MM.1S (cell line): Measurements from ENCODE around the gene ARHGEF26.
"Not testable (repeated sequence)": the region's sequence is repeated elsewhere in the genome, so short reads cannot be mapped to it uniquely, and the experiment has no call there.

Experiments
- DNase-seq: peaks from one replicate; pipeline ENCODE4 v3.0.0-alpha.2; 2015
- H2AFZ ChIP-seq: fragments of 300-600 bp; sonication (generic); 2 replicates; pipeline ENCODE4 v1.6.0; 2016; ENCODE audit warnings: antibody characterized with exemption, low read length
- H3F3A ChIP-seq: fragments of 300-600 bp; sonication (generic); 2 replicates; pipeline ENCODE4 v1.6.1; 2016; ENCODE audit warnings: mild to moderate bottlenecking, antibody characterized with exemption, low read length, moderate library complexity, mixed read lengths; ENCODE audit not compliant: insufficient read depth
- H3K27ac ChIP-seq: fragments of 300-600 bp; sonication (generic); 2 replicates; pipeline ENCODE4 v1.5.1; 2016; ENCODE audit warnings: mild to moderate bottlenecking, low read length
- H3K27me3 ChIP-seq: fragments of 300-600 bp; sonication (generic); replicated peaks from 2 replicates; pipeline ENCODE4 v1.6.0; 2016; ENCODE audit warnings: low read length; ENCODE audit not compliant: insufficient read depth
- H3K36me3 ChIP-seq: fragments of 300-600 bp; sonication (generic); replicated peaks from 2 replicates; pipeline ENCODE4 v1.6.1; 2016; ENCODE audit warnings: mild to moderate bottlenecking, low read length, mixed read lengths; ENCODE audit not compliant: insufficient read depth
- H3K4me1 ChIP-seq: fragments of 300-600 bp; sonication (generic); 2 replicates; pipeline ENCODE4 v1.6.1; 2016; ENCODE audit warnings: low read length, mixed read lengths
- H3K4me2 ChIP-seq: fragments of 300-600 bp; sonication (generic); 2 replicates; pipeline ENCODE4 v1.6.0; 2016; ENCODE audit warnings: low read depth, low read length
- H3K4me3 ChIP-seq: fragments of 300-600 bp; sonication (generic); 2 replicates; pipeline ENCODE4 v1.5.1; 2016; ENCODE audit warnings: low read length, mixed read lengths
- H3K79me2 ChIP-seq: fragments of 300-600 bp; sonication (generic); 2 replicates; pipeline ENCODE4 v1.6.1; 2016; ENCODE audit warnings: mixed run types, low read length, mixed read lengths
- H3K9ac ChIP-seq: fragments of 300-600 bp; sonication (generic); 2 replicates; pipeline ENCODE4 v1.6.1; 2016; ENCODE audit warnings: low read length, mixed read lengths
- H3K9me2 ChIP-seq: fragments of 300-600 bp; sonication (generic); replicated peaks from 2 replicates; pipeline ENCODE4 v1.6.1; 2016; ENCODE audit warnings: mild to moderate bottlenecking, low read length, mixed read lengths; ENCODE audit not compliant: insufficient read depth
- H3K9me3 ChIP-seq: fragments of 300-600 bp; sonication (generic); replicated peaks from 2 replicates; pipeline ENCODE4 v1.6.1; 2016; ENCODE audit warnings: mild to moderate bottlenecking, low read length, mixed read lengths; ENCODE audit not compliant: insufficient read depth
- H4K20me1 ChIP-seq: fragments of 300-600 bp; sonication (generic); 2 replicates; pipeline ENCODE4 v1.6.1; 2016; ENCODE audit warnings: mild to moderate bottlenecking, low read length, moderate library complexity, mixed read lengths; ENCODE audit not compliant: insufficient read depth
- EZH2 ChIP-seq: fragments of 300-600 bp; sonication (generic); optimal IDR thresholded peaks from 2 replicates; pipeline ENCODE3; 2017; ENCODE audit warnings: low read depth, mild to moderate bottlenecking, antibody characterized with exemption, low read length, mixed read lengths
- EZH2phosphoT487 ChIP-seq: fragments of 300-600 bp; sonication (generic); IDR thresholded peaks from 2 replicates; pipeline ENCODE4 v1.6.1; 2018; ENCODE audit warnings: antibody characterized with exemption, low read length
- TF ChIP-seq, protein P1 (sequence below): fragments of 300-600 bp; sonication (generic); IDR thresholded peaks from 2 replicates; pipeline ENCODE4 v1.5.1; 2016; ENCODE audit warnings: antibody characterized with exemption, low read length, mixed read lengths

ARHGEF26 gene

DNA sequence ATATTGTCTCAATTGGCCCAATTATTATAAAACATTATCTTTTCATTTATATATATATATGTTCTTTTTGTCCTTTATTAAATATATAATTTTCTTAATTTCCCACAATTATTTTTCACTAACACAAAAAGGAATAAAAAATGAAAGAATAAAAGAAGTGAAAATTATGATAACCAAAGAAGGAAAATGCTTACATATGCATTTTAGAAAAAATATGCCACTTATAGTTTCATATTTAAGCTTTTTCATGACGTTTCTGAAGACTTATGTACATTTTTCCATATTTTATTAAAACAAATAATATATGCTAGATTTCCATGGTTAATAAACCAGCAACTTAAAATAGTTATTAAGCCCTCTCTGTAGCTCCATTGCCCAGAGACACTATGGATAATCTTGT is 34.9 kb upstream of the ARHGEF26 start:
- TF ChIP-seq, protein P1, sequence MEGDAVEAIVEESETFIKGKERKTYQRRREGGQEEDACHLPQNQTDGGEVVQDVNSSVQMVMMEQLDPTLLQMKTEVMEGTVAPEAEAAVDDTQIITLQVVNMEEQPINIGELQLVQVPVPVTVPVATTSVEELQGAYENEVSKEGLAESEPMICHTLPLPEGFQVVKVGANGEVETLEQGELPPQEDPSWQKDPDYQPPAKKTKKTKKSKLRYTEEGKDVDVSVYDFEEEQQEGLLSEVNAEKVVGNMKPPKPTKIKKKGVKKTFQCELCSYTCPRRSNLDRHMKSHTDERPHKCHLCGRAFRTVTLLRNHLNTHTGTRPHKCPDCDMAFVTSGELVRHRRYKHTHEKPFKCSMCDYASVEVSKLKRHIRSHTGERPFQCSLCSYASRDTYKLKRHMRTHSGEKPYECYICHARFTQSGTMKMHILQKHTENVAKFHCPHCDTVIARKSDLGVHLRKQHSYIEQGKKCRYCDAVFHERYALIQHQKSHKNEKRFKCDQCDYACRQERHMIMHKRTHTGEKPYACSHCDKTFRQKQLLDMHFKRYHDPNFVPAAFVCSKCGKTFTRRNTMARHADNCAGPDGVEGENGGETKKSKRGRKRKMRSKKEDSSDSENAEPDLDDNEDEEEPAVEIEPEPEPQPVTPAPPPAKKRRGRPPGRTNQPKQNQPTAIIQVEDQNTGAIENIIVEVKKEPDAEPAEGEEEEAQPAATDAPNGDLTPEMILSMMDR = no peak
- H3K9ac ChIP-seq = no peak overlapping the region
- H3K27ac ChIP-seq = no peak overlapping the region
- H3K79me2 ChIP-seq = no peaks in the 10 kb centered on the region
- no peak for DNase-seq
- no peaks in the 10 kb centered on the region for H3K9me3 ChIP-seq
- no peaks in the 10 kb centered on the region for H3K36me3 ChIP-seq
- no peaks in the 10 kb centered on the region for H4K20me1 ChIP-seq
- H3F3A ChIP-seq = no peaks in the 10 kb centered on the region
- no peak overlapping the region for H2AFZ ChIP-seq
- no peak overlapping the region for H3K4me2 ChIP-seq
- no peaks in the 10 kb centered on the region for H3K9me2 ChIP-seq
- H3K27me3 ChIP-seq = no peaks in the 10 kb centered on the region
- no peaks in the 10 kb centered on the region for H3K4me1 ChIP-seq
- no peak overlapping the region for H3K4me3 ChIP-seq

DNA sequence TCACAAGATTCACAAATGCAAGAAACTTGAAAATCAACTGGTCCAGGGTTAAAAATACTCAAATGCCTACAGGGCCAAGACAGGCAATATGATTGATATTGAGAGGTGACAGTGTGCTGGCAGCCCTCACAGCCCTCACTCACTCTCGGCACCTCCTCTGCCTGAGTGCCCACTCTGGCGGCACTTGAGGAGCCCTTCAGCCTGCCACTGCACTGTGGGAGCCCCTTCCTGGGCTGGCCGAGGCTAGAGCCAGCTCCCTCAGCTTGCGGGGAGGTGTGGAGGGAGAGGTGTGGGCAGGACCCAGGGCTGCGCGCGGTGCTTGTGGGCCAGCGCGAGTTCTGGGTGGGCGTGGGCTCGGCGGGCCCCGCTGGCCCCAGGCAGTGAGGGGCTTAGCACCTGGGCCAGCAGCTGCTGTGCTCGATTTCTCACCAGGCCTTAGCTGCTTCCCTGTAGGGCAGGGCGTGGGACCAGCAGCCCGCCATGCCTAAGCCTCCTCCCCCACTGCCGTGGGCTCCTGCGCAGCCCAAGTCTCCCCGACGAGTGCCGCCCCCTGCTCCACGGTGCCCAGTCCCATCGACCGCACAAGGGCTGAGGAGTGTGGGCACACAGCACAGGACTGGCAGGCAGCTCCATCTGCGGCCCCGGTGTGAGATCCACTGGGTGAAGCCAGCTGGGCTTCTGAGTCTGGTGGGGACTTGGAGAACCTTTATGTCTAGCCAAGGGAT is 33.3 kb upstream of the ARHGEF26 start:
- not testable (repeated sequence) for H2AFZ ChIP-seq, H3K27ac ChIP-seq, H3K9me3 ChIP-seq, H3K4me2 ChIP-seq, H4K20me1 ChIP-seq, H3K9me2 ChIP-seq, H3K27me3 ChIP-seq, H3K79me2 ChIP-seq, H3K4me1 ChIP-seq, H3K4me3 ChIP-seq, H3K36me3 ChIP-seq, H3F3A ChIP-seq, DNase-seq, H3K9ac ChIP-seq

DNA sequence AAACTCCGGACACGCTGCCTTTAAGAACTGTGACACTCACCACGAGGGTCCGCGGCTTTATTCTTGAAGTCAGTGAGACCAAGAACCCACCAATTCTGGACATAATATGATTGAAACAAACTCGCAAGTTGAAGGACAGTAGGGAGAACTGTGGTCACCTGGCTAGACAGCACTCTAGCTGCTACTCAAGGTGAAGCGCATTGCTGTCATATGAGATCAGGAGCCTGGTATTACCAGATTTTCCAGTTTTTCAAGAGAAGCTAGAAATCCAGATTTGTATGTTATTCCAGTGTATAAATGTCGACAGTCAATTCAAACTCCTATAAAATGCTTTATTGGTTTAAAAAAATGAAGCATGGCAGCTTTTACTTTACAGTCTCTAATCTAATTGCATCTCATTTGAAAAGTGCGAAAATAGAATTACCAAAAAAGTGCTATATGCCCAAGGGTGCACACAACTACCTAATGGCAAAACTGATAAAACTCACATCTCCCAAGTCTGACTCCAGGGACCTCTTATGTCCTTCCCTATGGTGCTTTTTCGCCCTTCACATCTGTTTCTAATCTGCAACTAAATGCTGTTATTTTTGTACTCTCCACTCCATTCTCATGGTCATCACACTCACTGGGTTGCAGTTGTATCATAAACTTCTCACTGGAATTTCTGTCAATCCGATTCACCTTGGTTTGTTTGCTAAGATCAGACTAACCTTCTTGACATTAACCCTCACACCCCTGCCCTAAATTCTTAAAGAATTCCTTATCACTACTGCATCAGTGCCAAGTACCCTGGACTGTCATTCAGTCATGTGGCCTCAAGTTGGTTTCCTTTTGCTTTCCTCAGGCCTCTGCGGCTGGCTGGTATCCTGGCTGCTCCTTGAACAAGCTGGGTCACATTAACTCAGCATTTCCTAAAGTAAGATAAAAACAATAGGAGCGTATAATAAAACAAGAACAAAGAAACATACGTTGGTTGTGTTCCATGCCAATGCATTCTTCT is 31.5 kb upstream of the ARHGEF26 start:
- no peaks in the 10 kb centered on the region for H3K36me3 ChIP-seq
- H3K9me2 ChIP-seq = no peaks in the 10 kb centered on the region
- H3K4me3 ChIP-seq = no peak overlapping the region
- no peak overlapping the region for H3K27ac ChIP-seq
- no peak overlapping the region for H3K4me2 ChIP-seq
- DNase-seq = no peak
- H4K20me1 ChIP-seq = no peaks in the 10 kb centered on the region
- H3K27me3 ChIP-seq = no peaks in the 10 kb centered on the region
- no peak overlapping the region for H2AFZ ChIP-seq
- H3K9me3 ChIP-seq = no peaks in the 10 kb centered on the region
- no peak for TF ChIP-seq EZH2
- TF ChIP-seq, protein P1 = no peak
- TF ChIP-seq EZH2phosphoT487 = no peak
- H3K79me2 ChIP-seq = no peaks in the 10 kb centered on the region
- H3K9ac ChIP-seq = no peak overlapping the region
- no peaks in the 10 kb centered on the region for H3F3A ChIP-seq
- H3K4me1 ChIP-seq = no peaks in the 10 kb centered on the region

DNA sequence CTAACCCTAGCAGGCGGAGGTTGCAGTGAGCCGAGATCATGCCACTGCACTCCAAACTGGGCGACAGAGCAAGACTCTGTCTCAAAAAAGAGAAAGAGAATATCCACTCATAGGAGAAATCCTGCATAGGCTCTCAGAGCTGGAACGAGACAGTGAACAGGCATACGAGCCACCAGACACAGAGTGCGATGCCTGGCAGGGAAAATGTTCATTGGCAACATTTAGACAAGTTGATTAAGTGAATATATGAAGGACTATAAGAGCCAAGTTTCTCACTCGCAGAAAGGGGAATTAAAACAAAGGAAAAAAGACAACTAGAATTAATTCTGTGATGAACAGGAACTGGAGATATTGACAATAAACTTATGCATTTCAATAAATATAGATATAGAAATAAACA is 27.1 kb upstream of the ARHGEF26 start:
- H3K9me3 ChIP-seq = no peaks in the 10 kb centered on the region
- no peaks in the 10 kb centered on the region for H3K79me2 ChIP-seq
- H4K20me1 ChIP-seq = no peaks in the 10 kb centered on the region
- DNase-seq = no peak
- H3K4me1 ChIP-seq = no peaks in the 10 kb centered on the region
- H3K4me3 ChIP-seq = no peak overlapping the region
- no peaks in the 10 kb centered on the region for H3K27me3 ChIP-seq
- no peak overlapping the region for H2AFZ ChIP-seq
- H3F3A ChIP-seq = no peaks in the 10 kb centered on the region
- no peak for TF ChIP-seq EZH2
- no peak for TF ChIP-seq EZH2phosphoT487
- TF ChIP-seq, protein P1 = no peak
- no peak overlapping the region for H3K4me2 ChIP-seq
- no peaks in the 10 kb centered on the region for H3K36me3 ChIP-seq
- no peaks in the 10 kb centered on the region for H3K9me2 ChIP-seq
- no peak overlapping the region for H3K27ac ChIP-seq
- H3K9ac ChIP-seq = no peak overlapping the region
